ENCODE data around the gene WDR73.

Gene WDR73

DNA sequence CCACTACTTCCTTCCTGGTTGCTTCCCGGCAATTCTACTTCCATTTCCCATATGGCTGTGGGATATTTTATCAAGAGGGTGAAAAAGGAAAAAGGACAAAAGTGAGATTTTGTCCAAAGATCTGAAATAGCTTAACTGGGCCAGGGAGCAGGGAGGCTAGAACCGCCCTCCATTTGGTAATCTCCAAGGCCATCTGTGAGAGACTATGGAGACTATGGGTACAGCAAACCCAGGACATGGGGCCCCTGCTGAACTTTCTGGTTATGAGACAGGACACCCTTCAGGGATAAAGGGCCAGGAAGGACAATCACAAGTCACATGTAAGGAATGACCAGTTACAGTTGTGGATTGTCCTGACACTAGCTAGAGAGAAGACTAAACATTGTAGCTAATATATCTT lies 29.0 kb downstream of the WDR73 start:
- no peak for DNase-seq (ENCODE audit: low spot score)
- no peak overlapping the region for H3K27ac ChIP-seq (ENCODE audit: poor library complexity, severe bottlenecking)
- H3K27me3 ChIP-seq (ENCODE audit: insufficient read depth, poor library complexity, severe bottlenecking), result no peaks in the 10 kb centered on the region
- H3K9me3 ChIP-seq (ENCODE audit: severe bottlenecking), result peaks cover 20% of the 10 kb centered on the region
- TF ChIP-seq, protein P1, sequence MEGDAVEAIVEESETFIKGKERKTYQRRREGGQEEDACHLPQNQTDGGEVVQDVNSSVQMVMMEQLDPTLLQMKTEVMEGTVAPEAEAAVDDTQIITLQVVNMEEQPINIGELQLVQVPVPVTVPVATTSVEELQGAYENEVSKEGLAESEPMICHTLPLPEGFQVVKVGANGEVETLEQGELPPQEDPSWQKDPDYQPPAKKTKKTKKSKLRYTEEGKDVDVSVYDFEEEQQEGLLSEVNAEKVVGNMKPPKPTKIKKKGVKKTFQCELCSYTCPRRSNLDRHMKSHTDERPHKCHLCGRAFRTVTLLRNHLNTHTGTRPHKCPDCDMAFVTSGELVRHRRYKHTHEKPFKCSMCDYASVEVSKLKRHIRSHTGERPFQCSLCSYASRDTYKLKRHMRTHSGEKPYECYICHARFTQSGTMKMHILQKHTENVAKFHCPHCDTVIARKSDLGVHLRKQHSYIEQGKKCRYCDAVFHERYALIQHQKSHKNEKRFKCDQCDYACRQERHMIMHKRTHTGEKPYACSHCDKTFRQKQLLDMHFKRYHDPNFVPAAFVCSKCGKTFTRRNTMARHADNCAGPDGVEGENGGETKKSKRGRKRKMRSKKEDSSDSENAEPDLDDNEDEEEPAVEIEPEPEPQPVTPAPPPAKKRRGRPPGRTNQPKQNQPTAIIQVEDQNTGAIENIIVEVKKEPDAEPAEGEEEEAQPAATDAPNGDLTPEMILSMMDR (IDR thresholded peaks at IDR 0.05; ENCODE audit: poor library complexity, severe bottlenecking), result no peak
- ATAC-seq (ENCODE audit: low read depth), result no peak; the same call in 2 of the 3 replicates
- no peaks in the 10 kb centered on the region for H3K4me1 ChIP-seq (ENCODE audit: insufficient read depth, poor library complexity, severe bottlenecking)
- peaks cover 27% of the 10 kb centered on the region for H3K36me3 ChIP-seq (ENCODE audit: low read depth)
- no peak overlapping the region for H3K4me3 ChIP-seq (ENCODE audit: severe bottlenecking)

DNA sequence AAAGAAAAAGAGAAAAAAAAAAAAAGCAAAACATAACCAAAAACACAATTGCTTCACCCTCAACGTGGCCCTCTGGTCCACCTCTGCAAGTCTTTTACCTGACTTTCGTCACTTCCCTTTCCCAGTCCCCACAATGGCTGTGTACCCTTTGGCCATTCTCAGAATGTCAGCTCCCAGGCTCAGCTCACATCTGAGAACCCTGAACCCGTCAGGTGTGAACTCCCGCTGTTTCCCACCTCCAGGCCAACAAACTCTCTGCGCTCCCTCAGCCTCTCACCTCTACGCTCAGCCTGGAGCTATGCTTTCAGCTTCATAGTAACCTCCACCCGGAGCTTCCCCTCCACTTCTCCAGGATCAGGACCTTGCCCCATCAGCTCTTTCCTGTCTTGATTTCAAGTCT lies 29.7 kb downstream of the WDR73 start:
- Histone ChIP-seq H3K4me1 (ENCODE audit: insufficient read depth, poor library complexity, severe bottlenecking) (no peaks in the 10 kb centered on the region), H3K27me3 (ENCODE audit: insufficient read depth, poor library complexity, severe bottlenecking) (no peaks in the 10 kb centered on the region), H3K36me3 (ENCODE audit: low read depth) (peaks cover 27% of the 10 kb centered on the region), H3K9me3 (ENCODE audit: severe bottlenecking) (peaks cover 20% of the 10 kb centered on the region), H3K4me3 (ENCODE audit: severe bottlenecking) (no peak overlapping the region), H3K27ac (ENCODE audit: poor library complexity, severe bottlenecking) (no peak overlapping the region)
- DNase-seq (ENCODE audit: low spot score), result no peak
- ATAC-seq (ENCODE audit: low read depth), result peak; percentile 15; the same call in 1 of the 3 replicates
- TF ChIP-seq, protein P1 (IDR thresholded peaks at IDR 0.05; ENCODE audit: poor library complexity, severe bottlenecking), result no peak

GRCh38 chr15:84621358-84621979 lies 32.6 kb downstream of the WDR73 start:
- peaks cover 20% of the 10 kb centered on the region for H3K9me3 ChIP-seq (ENCODE audit: severe bottlenecking)
- no peak for ATAC-seq (ENCODE audit: low read depth)
- no peak for DNase-seq (ENCODE audit: low spot score)
- TF ChIP-seq, protein P1 (IDR thresholded peaks at IDR 0.05; ENCODE audit: poor library complexity, severe bottlenecking), result no peak
- H3K36me3 ChIP-seq (ENCODE audit: low read depth), result peaks cover 27% of the 10 kb centered on the region
- no peak overlapping the region for H3K4me3 ChIP-seq (ENCODE audit: severe bottlenecking)
- H3K27ac ChIP-seq (ENCODE audit: poor library complexity, severe bottlenecking), result no peak overlapping the region
- H3K4me1 ChIP-seq (ENCODE audit: insufficient read depth, poor library complexity, severe bottlenecking), result no peaks in the 10 kb centered on the region
- H3K27me3 ChIP-seq (ENCODE audit: insufficient read depth, poor library complexity, severe bottlenecking), result no peaks in the 10 kb centered on the region

- H3K27me3 ChIP-seq (ENCODE audit: insufficient read depth, poor library complexity, severe bottlenecking), result no peaks in the 10 kb centered on the region
- no peaks in the 10 kb centered on the region for H3K4me1 ChIP-seq (ENCODE audit: insufficient read depth, poor library complexity, severe bottlenecking)
- no peak for DNase-seq (ENCODE audit: low spot score)
- H3K9me3 ChIP-seq (ENCODE audit: severe bottlenecking), result peaks cover 20% of the 10 kb centered on the region
- peaks cover 27% of the 10 kb centered on the region for H3K36me3 ChIP-seq (ENCODE audit: low read depth)
- TF ChIP-seq, protein P1 (IDR thresholded peaks at IDR 0.05; ENCODE audit: poor library complexity, severe bottlenecking), result no peak
- no peak overlapping the region for H3K4me3 ChIP-seq (ENCODE audit: severe bottlenecking)
- ATAC-seq (ENCODE audit: low read depth), result no peak
- H3K27ac ChIP-seq (ENCODE audit: poor library complexity, severe bottlenecking), result no peak overlapping the region
Observed at GRCh38 chr15:84620626-84621025, 33.5 kb downstream of the WDR73 start.

DNA sequence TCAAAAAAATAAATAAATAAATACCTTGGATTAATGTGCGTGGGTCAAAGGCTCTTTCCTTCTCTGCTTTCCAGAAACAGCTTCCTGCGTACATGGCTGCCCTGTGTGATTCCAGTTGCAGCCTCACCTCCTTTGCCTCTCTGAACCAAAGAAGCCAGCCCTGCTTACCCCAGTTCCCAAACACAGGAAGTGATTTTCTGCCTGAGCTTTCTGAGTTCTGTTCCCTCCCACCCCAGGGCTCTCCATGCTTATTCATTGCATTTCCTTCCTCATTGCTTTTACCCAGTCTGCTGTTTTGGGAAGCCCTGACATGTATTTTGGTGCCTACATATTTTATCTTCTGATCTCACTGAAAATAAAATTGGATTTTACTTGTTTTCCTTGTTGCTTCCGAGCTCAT lies 37.8 kb downstream of the WDR73 start:
- peaks cover 11% of the 10 kb centered on the region for H3K36me3 ChIP-seq (ENCODE audit: low read depth)
- no peak for ATAC-seq (ENCODE audit: low read depth)
- TF ChIP-seq, protein P1 (IDR thresholded peaks at IDR 0.05; ENCODE audit: poor library complexity, severe bottlenecking), result no peak

More for the DNA sequence above, 37.8 kb downstream of the WDR73 start:
- Histone ChIP-seq H3K4me3 (ENCODE audit: severe bottlenecking) (no peak overlapping the region), H3K27ac (ENCODE audit: poor library complexity, severe bottlenecking) (no peak overlapping the region), H3K9me3 (ENCODE audit: severe bottlenecking) (peaks cover 7% of the 10 kb centered on the region), H3K4me1 (ENCODE audit: insufficient read depth, poor library complexity, severe bottlenecking) (no peaks in the 10 kb centered on the region), H3K27me3 (ENCODE audit: insufficient read depth, poor library complexity, severe bottlenecking) (no peaks in the 10 kb centered on the region)
- DNase-seq (ENCODE audit: low spot score), result no peak

Measured in RWPE2 (cell line).